K562 (cell line): ENCODE data around the gene SGO1. TPM values are rescaled to one million over a fixed set of nuclear protein-coding genes. Genes with fewer than 3 reads are reported as not detected.

Experiments used
- ELF2 ChIP-seq: fragments of 250-450 bp; sonication (Bioruptor Pico); IDR thresholded peaks from 2 replicates; pipeline ENCODE4 v1.5.0; 2021; ENCODE audit warnings: mild to moderate bottlenecking
- EP300 ChIP-seq: IDR thresholded peaks from 2 replicates; pipeline ENCODE4 v1.6.1; 2012; ENCODE audit warnings: low read length, improper control_type of control experiment
- FOXK1 ChIP-seq: sonication (generic); formaldehyde crosslinking; IDR thresholded peaks from 2 replicates; pipeline ENCODE4 v1.8.0; 2022; ENCODE audit warnings: missing genetic modification reagents, mild to moderate bottlenecking, borderline replicate concordance
- MAFG ChIP-seq: fragments of 450-650 bp; conservative IDR thresholded peaks from 2 replicates; pipeline ENCODE4 v1.6.1; 2016; ENCODE audit warnings: missing genetic modification characterization, missing compliant biosample characterization
- NCOR1 ChIP-seq: fragments of 450-650 bp; IDR thresholded peaks from 2 replicates; pipeline ENCODE4 v1.6.1; 2016; ENCODE audit warnings: mild to moderate bottlenecking, moderate library complexity
- PHF8 ChIP-seq: fragments of 200-600 bp; sonication (generic); IDR thresholded peaks from 2 replicates; pipeline ENCODE4 v1.6.1; 2012; ENCODE audit warnings: mixed run types, mild to moderate bottlenecking, inconsistent platforms, low read length, moderate library complexity, borderline replicate concordance
- RBM17 ChIP-seq: fragments of 200-400 bp; formaldehyde crosslinking; IDR thresholded peaks from 2 replicates; pipeline ENCODE4 v1.6.1; 2017; ENCODE audit warnings: low read depth, mild to moderate bottlenecking, low read length, borderline replicate concordance
- SIN3A ChIP-seq, 2 experiments: fragments of 150-350 bp in 1 of 2; IDR thresholded peaks; 2 replicates each; pipeline ENCODE4 v1.6.1; 2011 to 2016; ENCODE audit warnings: borderline replicate concordance in 2 of 2, low read depth in 2 of 2, low read length in 2 of 2, mild to moderate bottlenecking in 2 of 2, moderate library complexity in 2 of 2; ENCODE audit not compliant: control insufficient read depth in 1 of 2
- ZBTB8A ChIP-seq: fragments of 450-650 bp; IDR thresholded peaks from 2 replicates; pipeline ENCODE4 v1.6.1; 2018; ENCODE audit warnings: mild to moderate bottlenecking, moderate library complexity; ENCODE audit not compliant: partially characterized antibody
- ZNF133 ChIP-seq: fragments of 250-450 bp; sonication (Bioruptor Pico); IDR thresholded peaks from 2 replicates; pipeline ENCODE4 v1.4.0; 2020; ENCODE audit warnings: mild to moderate bottlenecking
- ZNF644 ChIP-seq: fragments of 200-800 bp; sonication (Bioruptor generic); IDR thresholded peaks from 2 replicates; pipeline ENCODE4 v1.6.1; 2016; ENCODE audit warnings: low read depth, missing genetic modification characterization, missing compliant biosample characterization
- polyA plus RNA-seq, 8 experiments: library from polyadenylated mRNA; depleted of rRNA in 4 of 8; stranded (reverse) in 5 of 8; unstranded in 3 of 8; fragments of >200 nt; fragmentation: Nextera tagmentation in 2 of 8; fragmentation: Illumina TruSeq in 1 of 8; extraction: Ambion mirVana in 2 of 8; extraction: Trizol in 1 of 8; gene quantifications; 2 replicates each; pipeline versions ENCODE4 v1.2.1 to v1.2.3, GENCODE V29; 2011 to 2014; ENCODE audit warnings: inconsistent platforms in 1 of 8, missing spikeins in 1 of 8
- total RNA-seq, 7 experiments: library from RNA; depleted of rRNA in 6 of 7; stranded (reverse); fragments of >200 nt in 6 of 7; fragmentation: Illumina TruSeq in 2 of 7; extraction: Trizol in 2 of 7; gene quantifications; 2 replicates each; pipeline versions ENCODE4 v1.2.1 to v1.2.3, GENCODE V29; 2011 to 2021; ENCODE audit warnings: low replicate concordance in 1 of 7
- TF ChIP-seq, protein P1 (sequence below), 2 experiments: fragments of 450-650 bp; IDR thresholded peaks; 2 replicates each; pipeline ENCODE4 v1.6.1; 2016; ENCODE audit warnings: mild to moderate bottlenecking in 2 of 2, borderline replicate concordance in 1 of 2, low read depth in 1 of 2, moderate library complexity in 1 of 2
- TF ChIP-seq, protein P2 (sequence below): fragments of 250-450 bp; sonication (Bioruptor Pico); IDR thresholded peaks from 2 replicates; pipeline ENCODE4 v1.5.0; 2021; ENCODE audit warnings: mild to moderate bottlenecking, borderline replicate concordance

Gene SGO1
- total and polyA plus RNA-seq, 9 of the 15 experiments (the other 6 are each of a cell fraction or from before 2014, with no cell fraction given), result 13.7 to 57.3 (median 28.2) TPM

DNA sequence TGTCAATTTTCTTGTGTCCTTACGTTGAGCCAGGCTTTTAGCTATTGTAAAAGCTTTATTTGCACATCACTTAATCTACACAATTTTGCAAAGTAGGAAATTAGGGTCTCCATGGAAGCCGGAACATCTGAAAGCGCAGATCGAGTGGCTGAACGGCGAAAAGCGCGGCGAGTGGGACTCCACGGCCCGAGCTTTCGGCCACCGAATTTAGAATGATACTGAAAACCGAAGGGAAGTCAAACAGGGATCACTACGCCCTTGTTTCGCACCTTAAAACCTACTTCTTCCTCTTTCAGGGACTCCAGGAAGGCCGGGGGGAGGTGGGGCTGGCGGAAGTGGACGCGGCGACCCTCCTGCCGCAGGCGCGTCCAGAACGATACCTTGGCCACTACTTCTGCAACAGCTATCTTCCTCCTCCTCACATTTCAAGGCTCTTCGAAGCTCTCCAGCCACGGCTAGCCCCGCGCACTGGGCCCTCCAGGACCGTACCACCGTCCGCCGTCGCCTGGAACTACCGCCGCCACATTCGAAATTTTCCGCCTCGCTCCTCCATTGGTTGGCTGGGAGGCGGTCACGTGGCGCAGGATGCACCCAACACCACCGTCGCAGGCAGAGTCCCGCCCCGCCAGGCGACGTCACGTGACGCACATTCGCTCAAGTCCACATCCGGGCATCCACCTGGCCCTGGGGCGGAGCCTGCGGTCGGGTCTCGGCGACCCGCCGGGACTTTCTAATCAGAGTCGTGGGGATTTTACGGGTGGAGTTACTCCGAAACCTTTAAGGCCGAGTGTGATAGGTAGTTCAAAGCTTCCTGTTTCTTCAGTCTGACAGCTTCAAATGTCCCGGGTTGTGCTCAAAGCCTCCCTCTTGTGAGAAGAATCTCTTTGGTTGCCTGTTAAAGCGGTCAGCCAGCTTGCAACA is at the start of gene SGO1 (continued):
- TF ChIP-seq PHF8 (peak; percentile 86), EP300 (peak; percentile 9), NCOR1 (0 out of 2 replicates have a peak, but pooled peaks have one; percentile 2), ZNF133 (CRISPR knock-in tag) (no peak), MAFG (tag) (no peak), RBM17 (no peak), ZBTB8A (no peak), FOXK1 (peak; percentile 89; the same call in 1 of the 2 replicates), ZNF644 (tag) (peak; percentile 57; the same call in 1 of the 2 replicates), ELF2 (CRISPR knock-in tag) (peak; percentile 79), SIN3A (IDR thresholded peaks at IDR 0.05; ENCODE audit: borderline replicate concordance in 2 of 2, control insufficient read depth in 1 of 2, low read depth in 2 of 2, low read length in 2 of 2) (peak; percentile 91 to 94; a peak in 3 of 4 replicates)
- TF ChIP-seq, protein P1, sequence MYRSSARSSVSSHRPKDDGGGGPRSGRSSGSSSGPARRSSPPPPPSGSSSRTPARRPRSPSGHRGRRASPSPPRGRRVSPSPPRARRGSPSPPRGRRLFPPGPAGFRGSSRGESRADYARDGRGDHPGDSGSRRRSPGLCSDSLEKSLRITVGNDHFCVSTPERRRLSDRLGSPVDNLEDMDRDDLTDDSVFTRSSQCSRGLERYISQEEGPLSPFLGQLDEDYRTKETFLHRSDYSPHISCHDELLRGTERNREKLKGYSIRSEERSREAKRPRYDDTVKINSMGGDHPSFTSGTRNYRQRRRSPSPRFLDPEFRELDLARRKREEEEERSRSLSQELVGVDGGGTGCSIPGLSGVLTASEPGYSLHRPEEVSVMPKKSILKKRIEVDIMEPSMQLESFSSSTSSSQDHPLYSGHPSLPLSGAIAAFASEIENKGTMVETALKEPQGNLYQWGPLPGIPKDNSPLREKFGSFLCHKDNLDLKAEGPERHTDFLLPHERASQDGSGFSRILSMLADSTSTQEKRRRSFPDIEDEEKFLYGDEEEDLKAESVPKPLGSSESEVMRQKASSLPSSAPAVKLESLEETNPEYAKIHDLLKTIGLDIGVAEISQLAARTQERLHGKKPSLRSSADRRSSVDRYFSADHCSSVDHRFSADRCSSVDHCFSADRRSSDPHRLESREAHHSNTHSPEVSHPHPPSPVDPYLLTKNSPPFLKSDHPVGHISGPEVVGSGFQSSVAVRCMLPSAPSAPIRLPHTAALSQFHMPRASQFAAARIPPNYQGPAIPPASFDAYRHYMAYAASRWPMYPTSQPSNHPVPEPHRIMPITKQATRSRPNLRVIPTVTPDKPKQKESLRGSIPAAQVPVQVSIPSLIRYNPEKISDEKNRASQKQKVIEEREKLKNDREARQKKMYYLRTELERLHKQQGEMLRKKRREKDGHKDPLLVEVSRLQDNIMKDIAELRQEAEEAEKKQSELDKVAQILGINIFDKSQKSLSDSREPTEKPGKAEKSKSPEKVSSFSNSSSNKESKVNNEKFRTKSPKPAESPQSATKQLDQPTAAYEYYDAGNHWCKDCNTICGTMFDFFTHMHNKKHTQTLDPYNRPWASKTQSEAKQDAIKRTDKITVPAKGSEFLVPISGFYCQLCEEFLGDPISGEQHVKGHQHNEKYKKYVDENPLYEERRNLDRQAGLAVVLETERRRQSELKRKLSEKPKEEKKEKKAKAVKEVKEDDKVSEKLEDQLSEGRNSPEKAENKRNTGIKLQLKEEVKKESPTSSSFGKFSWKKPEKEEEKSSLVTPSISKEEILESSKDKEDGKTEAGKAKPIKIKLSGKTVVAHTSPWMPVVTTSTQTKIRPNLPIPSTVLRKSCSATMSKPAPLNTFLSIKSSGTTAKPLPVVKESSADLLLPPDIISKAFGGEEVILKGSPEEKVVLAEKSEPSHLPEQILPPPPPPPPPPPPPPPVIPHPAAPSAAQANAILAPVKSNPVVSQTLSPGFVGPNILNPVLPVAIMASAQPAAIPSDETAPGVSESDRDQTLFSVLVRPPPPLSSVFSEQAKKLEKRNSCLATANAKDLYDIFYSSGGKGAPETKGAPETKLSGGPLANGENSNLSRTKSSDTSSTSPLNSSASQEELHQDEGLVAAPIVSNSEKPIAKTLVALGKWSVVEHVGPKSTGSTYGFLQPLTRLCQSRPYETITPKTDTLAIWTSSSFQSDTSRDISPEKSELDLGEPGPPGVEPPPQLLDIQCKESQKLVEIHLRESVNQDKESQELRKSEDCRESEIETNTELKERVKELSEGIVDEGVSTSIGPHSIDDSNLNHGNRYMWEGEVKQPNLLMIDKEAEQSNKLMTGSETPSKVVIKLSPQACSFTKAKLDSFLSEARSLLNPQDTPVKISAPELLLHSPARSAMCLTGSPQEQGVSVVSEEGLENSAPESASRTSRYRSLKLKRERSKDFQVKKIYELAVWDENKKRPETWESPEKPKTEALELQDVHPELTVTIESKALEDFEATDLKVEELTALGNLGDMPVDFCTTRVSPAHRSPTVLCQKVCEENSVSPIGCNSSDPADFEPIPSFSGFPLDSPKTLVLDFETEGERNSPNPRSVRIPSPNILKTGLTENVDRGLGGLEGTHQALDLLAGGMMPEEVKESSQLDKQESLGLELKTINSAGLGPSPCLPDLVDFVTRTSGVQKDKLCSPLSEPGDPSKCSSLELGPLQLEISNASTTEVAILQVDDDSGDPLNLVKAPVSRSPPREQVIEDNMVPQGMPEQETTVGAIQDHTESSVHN (IDR thresholded peaks at IDR 0.05; ENCODE audit: borderline replicate concordance in 1 of 2, low read depth in 1 of 2), result peak in 1 of 2 experiments; percentile 15; a peak in 1 of 4 replicates
- TF ChIP-seq, protein P2, sequence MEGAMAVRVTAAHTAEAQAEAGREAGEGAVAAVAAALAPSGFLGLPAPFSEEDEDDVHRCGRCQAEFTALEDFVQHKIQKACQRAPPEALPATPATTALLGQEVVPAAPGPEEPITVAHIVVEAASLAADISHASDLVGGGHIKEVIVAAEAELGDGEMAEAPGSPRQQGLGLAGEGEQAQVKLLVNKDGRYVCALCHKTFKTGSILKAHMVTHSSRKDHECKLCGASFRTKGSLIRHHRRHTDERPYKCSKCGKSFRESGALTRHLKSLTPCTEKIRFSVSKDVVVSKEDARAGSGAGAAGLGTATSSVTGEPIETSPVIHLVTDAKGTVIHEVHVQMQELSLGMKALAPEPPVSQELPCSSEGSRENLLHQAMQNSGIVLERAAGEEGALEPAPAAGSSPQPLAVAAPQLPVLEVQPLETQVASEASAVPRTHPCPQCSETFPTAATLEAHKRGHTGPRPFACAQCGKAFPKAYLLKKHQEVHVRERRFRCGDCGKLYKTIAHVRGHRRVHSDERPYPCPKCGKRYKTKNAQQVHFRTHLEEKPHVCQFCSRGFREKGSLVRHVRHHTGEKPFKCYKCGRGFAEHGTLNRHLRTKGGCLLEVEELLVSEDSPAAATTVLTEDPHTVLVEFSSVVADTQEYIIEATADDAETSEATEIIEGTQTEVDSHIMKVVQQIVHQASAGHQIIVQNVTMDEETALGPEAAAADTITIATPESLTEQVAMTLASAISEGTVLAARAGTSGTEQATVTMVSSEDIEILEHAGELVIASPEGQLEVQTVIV, result no peak
